PC-9 (cell line): ENCODE results near the gene FHIP2A.

ENCODE experiments used
- CTCF ChIP-seq: fragments of 200-600 bp; sonication (generic); conservative IDR thresholded peaks from 2 replicates; pipeline ENCODE4 v1.6.1; 2017; ENCODE audit warnings: mixed run types, antibody characterized with exemption, mild to moderate bottlenecking, moderate library complexity
- EZH2 ChIP-seq: fragments of 200-600 bp; sonication (generic); IDR thresholded peaks from 2 replicates; pipeline ENCODE4 v1.8.0; 2017; ENCODE audit warnings: antibody characterized with exemption, low read depth

- TF ChIP-seq CTCF: no peak
- TF ChIP-seq EZH2: no peak
Measured at GRCh38 chr10:114783686-114784085, 37.9 kb upstream of the FHIP2A start.
